GM19035 (cell line): Measurements from ENCODE around the gene DHRS7.
"Not testable (repeated sequence)": the region's sequence is repeated elsewhere in the genome, so short reads cannot be mapped to it uniquely, and the experiment has no call there.

Experiments used
- ATAC-seq: cut with Tn5 transposase; IDR thresholded peaks from one replicate; pipeline ENCODE4 v1.9.1; 2021; ENCODE audit not compliant: unreplicated experiment

The DHRS7 gene

GRCh38 chr14:60151715-60152114 lies 13.5 kb downstream of the DHRS7 start:
- ATAC-seq: no peak

- ATAC-seq: no peak
Observed at GRCh38 chr14:60134702-60135101, 30.5 kb downstream of the DHRS7 start.

- ATAC-seq: no peak
Observed at GRCh38 chr14:60133487-60133886, 31.7 kb downstream of the DHRS7 start.

- ATAC-seq: no peak
Observed at GRCh38 chr14:60125918-60126317, 39.3 kb downstream of the DHRS7 start.

- ATAC-seq: no peak
Observed at GRCh38 chr14:60116181-60116580, 49.0 kb downstream of the DHRS7 start.

- no peak for ATAC-seq
Observed at GRCh38 chr14:60114881-60115280, 50.3 kb downstream of the DHRS7 start.

GRCh38 chr14:60111732-60112131 lies 53.5 kb downstream of the DHRS7 start:
- no peak for ATAC-seq

GRCh38 chr14:60107477-60107876 lies 57.7 kb downstream of the DHRS7 start:
- no peak for ATAC-seq

- ATAC-seq: no peak
Observed at GRCh38 chr14:60106339-60106738, 58.9 kb downstream of the DHRS7 start.

GRCh38 chr14:60102389-60102788 lies 62.8 kb downstream of the DHRS7 start:
- no peak for ATAC-seq

GRCh38 chr14:60101786-60102185 lies 63.4 kb downstream of the DHRS7 start:
- ATAC-seq: no peak

- ATAC-seq: not testable (repeated sequence)
Observed at GRCh38 chr14:60099855-60100254, 65.3 kb downstream of the DHRS7 start.

- ATAC-seq: no peak
Observed at GRCh38 chr14:60097974-60098373, 67.2 kb downstream of the DHRS7 start.

GRCh38 chr14:60095781-60096450 lies 69.3 kb downstream of the DHRS7 start:
- ATAC-seq: no peak

GRCh38 chr14:60095231-60095630 lies 70.0 kb downstream of the DHRS7 start:
- ATAC-seq: no peak

- ATAC-seq: no peak
Observed at GRCh38 chr14:60094306-60094897, 70.8 kb downstream of the DHRS7 start.
